HG03558 (cell line): ENCODE measurements around the gene WWOX.

ENCODE experiments used
- ATAC-seq: cut with Tn5 transposase; IDR thresholded peaks from one replicate; pipeline ENCODE4 v1.9.1; 2021; ENCODE audit warnings: moderate number of reproducible peaks; ENCODE audit not compliant: unreplicated experiment; ENCODE audit errors: extremely low read depth

The WWOX gene

GRCh38 chr16:78884204-78884603 is 784.8 kb downstream of the WWOX start:
- no peak for ATAC-seq

GRCh38 chr16:78889346-78889745 is 789.9 kb downstream of the WWOX start:
- ATAC-seq: no peak

GRCh38 chr16:78890373-78890895 is 791.0 kb downstream of the WWOX start:
- ATAC-seq: no peak

- ATAC-seq: no peak
Measured at GRCh38 chr16:78892951-78893733, 793.7 kb downstream of the WWOX start.

- ATAC-seq: no peak
Measured at GRCh38 chr16:78894886-78895285, 795.4 kb downstream of the WWOX start.

- no peak for ATAC-seq
Measured at GRCh38 chr16:78895681-78896080, 796.2 kb downstream of the WWOX start.

- ATAC-seq: no peak
Measured at GRCh38 chr16:78896280-78896679, 796.8 kb downstream of the WWOX start.

- ATAC-seq: no peak
Measured at GRCh38 chr16:78897299-78897698, 797.8 kb downstream of the WWOX start.

GRCh38 chr16:78900044-78900811 is 800.8 kb downstream of the WWOX start:
- no peak for ATAC-seq

GRCh38 chr16:78900966-78901365 is 801.5 kb downstream of the WWOX start:
- no peak for ATAC-seq

- ATAC-seq: no peak
Measured at GRCh38 chr16:78902321-78902720, 802.9 kb downstream of the WWOX start.

GRCh38 chr16:78903237-78903636 is 803.8 kb downstream of the WWOX start:
- ATAC-seq: no peak

GRCh38 chr16:78903843-78904242 is 804.4 kb downstream of the WWOX start:
- ATAC-seq: no peak

- ATAC-seq: no peak
Measured at GRCh38 chr16:78906135-78906534, 806.7 kb downstream of the WWOX start.

- no peak for ATAC-seq
Measured at GRCh38 chr16:78909226-78909625, 809.8 kb downstream of the WWOX start.

GRCh38 chr16:78915811-78916345 is 816.4 kb downstream of the WWOX start:
- no peak for ATAC-seq

GRCh38 chr16:78916928-78917545 is 817.6 kb downstream of the WWOX start:
- no peak for ATAC-seq

- no peak for ATAC-seq
Measured at GRCh38 chr16:78918805-78919305, 819.4 kb downstream of the WWOX start.

- no peak for ATAC-seq
Measured at GRCh38 chr16:78919852-78920251, 820.4 kb downstream of the WWOX start.

- no peak for ATAC-seq
Measured at GRCh38 chr16:78920621-78921020, 821.2 kb downstream of the WWOX start.
